GM18870 (cell line): Measurements from ENCODE around the gene TPSG1.
"Not testable (repeated sequence)": the region's sequence is repeated elsewhere in the genome, so short reads cannot be mapped to it uniquely, and the experiment has no call there.

Experiments
- ATAC-seq: cut with Tn5 transposase; IDR thresholded peaks from one replicate; pipeline ENCODE4 v1.9.1; 2021; ENCODE audit warnings: moderate library complexity; ENCODE audit not compliant: unreplicated experiment

TPSG1 gene

GRCh38 chr16:1257561-1258224 is 32.6 kb upstream of the TPSG1 start:
- ATAC-seq: no peak

DNA sequence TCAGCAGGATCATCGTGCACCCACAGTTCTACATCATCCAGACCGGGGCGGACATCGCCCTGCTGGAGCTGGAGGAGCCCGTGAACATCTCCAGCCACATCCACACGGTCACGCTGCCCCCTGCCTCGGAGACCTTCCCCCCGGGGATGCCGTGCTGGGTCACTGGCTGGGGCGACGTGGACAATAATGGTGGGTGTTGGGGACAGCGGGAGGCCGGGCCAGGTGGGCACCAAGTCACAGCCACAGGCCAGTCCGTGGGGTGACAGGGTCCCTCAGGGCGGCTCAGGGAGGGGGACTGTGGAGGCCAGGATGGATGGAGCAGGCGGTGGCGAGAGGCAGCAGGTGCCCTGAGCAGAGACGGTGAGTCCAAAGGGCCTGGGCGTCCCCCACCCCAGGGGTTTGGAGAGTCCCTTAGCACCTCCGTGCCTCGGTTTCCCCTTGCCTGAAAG is 31.8 kb upstream of the TPSG1 start:
- no peak for ATAC-seq

GRCh38 chr16:1256296-1256873 is 31.3 kb upstream of the TPSG1 start:
- ATAC-seq: not testable (repeated sequence)

DNA sequence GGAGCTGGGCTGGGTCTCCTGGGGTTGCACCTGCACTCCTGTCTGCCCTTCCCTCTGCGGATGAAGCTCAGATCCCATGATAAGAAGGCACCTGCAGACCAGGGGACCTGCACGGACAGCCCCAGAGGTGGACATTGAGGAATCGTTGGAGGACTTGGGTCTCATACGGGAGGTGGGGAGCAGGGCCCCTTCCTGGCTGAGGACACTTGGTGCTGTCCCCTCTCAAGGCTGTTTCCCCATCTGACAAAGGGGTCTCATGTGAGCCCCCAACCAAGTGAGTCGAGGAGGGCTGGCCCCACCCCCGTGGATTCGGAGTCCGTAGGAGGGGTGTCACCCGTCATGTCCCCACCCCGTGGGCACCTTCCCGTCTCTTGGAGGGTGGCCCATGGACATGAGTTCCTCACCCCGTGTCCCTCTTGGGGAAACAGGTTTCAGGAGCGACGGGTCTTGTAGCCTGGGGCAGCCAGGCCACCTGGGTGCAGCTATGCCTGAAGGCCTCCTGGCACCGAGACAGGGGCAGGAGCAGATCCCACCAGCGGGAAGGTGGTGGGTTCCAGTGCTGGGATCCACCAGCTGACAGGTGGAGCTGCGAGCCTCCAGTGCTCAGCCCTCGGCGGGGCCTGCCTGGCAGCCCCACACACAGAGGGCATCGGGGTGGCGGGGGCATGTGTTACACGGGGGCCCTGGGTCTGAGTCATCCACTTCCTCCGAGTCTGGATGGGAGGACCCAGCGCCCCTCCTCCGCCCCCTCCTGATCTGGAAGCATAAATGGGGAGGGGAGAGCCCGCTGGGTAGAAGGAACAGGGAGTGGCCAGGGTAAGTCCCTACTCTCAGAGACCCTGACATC is 30.4 kb upstream of the TPSG1 start, which contains the start of gene TPSD1:
Gene TPSD1 (plus strand): TSS at position 794 of the 847 bp plus-strand sequence. CDS start 212 bp downstream, outside the sequence.
- ATAC-seq: not testable (repeated sequence)

DNA sequence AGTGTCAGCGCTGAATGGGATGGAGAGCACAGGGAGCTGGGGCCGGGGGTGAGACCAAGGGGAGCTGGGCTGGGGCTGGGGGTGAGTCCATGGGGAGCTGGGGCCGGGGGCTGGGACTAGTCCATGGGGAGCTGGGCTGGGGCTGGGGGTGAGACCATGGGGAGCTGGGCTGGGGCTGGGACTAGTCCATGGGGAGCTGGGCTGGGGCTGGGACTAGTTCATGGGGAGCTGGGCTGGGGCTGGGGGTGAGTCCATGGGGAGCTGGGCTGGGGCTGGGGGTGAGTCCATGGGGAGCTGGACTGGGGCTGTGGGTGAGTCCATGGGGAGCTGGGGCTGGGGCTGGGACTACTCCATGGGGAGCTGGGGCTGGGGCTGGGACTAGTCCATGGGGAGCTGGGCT is 29.8 kb upstream of the TPSG1 start:
- not testable (repeated sequence) for ATAC-seq

DNA sequence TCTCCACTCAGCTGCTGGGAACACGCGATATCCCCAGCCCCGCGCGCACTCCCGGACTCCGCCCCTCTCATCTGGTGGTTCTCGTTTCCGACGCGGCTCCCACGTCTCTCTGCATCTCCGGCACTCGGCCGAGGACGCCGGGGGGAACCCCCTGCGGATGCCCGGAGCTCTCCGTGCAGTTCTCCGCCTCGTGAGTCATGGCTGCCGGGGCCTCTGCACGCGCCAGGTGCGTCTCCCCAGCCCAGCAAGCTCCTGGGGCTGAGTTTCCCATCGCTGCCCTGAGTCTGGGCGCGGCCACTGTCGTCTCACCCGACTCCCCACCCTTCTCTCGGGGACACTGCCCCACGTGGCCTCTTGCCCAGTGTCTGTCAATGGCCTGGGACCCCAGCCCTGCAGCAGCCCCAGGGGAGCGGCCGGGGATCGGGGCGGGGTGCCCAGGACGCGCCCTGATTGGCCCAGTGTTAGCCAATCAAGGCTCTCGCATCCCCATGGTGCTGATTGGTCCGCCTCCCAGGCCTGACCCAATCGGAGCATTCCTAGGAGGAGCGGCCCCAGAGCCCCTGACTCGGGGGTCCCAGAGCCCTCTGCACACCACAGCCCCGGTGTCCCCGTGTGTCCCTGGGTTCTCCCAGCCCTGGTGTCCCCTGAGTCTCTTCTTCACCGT is 28.8 kb upstream of the TPSG1 start:
- not testable (repeated sequence) for ATAC-seq

- not testable (repeated sequence) for ATAC-seq
These were observed 24.1 kb upstream of the TPSG1 start for GRCh38 chr16:1249031-1249755.

DNA sequence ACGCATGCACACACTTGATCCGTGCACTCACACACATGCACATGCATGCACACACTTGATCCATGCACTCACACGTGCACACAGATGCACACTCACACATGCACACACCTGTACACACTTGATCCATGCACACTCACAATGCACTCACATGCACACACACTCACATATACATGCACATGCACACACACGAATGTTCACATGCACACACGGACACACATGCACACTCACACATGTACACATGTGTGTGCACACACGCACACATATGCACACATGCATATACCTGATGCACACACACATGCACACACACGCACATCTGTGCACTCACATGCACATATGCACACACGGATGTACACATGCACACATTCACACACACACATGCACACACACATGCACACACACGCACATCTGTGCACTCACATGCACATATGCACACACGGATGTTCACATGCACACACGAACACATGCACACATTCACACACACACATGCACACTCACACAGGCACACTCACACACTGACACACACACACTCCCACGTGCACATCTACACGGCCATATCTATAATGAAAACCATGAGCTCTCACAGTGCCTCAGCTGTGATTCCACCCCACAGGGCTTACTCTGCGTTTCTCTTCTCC is 23.0 kb upstream of the TPSG1 start:
- ATAC-seq: not testable (repeated sequence)

GRCh38 chr16:1245452-1246020 is 20.5 kb upstream of the TPSG1 start:
- no peak for ATAC-seq

- no peak for ATAC-seq
These were observed 19.8 kb upstream of the TPSG1 start for GRCh38 chr16:1244881-1245280.

- not testable (repeated sequence) for ATAC-seq
These were observed 19.1 kb upstream of the TPSG1 start for GRCh38 chr16:1243907-1244850.

DNA sequence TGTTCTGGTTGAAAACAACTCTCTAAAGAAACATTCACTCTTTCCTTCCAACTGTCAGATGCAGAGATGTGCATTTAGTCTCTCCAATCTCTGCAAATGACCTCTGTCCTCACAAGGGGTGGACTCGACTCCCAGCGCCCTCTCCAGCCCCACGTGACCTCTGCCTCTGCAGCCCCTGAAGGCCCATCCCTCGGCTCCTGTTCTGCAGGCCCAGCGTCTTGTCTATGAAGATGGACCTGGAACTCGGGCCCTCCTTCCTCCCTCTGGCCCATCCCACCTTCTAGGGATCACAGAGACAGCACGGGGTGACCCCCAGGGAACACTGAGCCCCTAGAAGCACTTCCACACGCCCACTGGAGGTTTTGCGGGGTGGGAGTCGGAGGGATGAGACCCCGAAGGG is 18.3 kb upstream of the TPSG1 start:
- not testable (repeated sequence) for ATAC-seq

DNA sequence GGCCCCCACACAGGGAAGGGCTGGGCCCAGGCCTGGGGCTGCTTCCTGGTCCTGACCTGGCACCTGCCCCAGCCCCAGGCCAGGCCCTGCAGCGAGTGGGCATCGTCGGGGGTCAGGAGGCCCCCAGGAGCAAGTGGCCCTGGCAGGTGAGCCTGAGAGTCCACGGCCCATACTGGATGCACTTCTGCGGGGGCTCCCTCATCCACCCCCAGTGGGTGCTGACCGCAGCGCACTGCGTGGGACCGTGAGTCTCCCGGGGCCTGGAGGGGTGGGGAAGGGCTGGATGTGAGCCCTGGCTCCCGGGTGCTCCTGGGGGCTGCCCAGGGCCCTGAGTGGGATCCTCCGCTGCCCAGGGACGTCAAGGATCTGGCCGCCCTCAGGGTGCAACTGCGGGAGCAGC is 16.0 kb upstream of the TPSG1 start:
- not testable (repeated sequence) for ATAC-seq

DNA sequence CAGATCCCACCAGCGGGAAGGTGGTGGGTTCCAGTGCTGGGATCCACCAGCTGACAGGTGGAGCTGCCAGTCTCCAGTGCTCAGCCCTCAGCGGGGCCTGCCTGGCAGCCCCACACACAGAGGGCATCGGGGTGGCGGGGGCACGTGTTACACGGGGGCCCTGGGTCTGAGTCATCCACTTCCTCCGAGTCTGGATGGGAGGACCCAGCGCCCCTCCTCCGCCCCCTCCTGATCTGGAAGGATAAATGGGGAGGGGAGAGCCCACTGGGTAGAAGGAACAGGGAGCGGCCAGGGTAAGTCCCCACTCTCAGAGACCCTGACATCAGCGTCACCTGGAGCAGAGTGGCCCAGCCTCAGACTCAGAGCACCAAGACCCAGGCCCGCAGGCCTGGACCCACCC is 15.4 kb upstream of the TPSG1 start, which contains the start of gene TPSAB1:
Gene TPSAB1 (plus strand): TSS at position 270 of the 400 bp plus-strand sequence. CDS start 234 bp downstream, outside the sequence.
- ATAC-seq: not testable (repeated sequence)

- not testable (repeated sequence) for ATAC-seq
These were observed 14.5 kb upstream of the TPSG1 start for GRCh38 chr16:1239575-1239974.

GRCh38 chr16:1238909-1239308 is 13.8 kb upstream of the TPSG1 start:
- ATAC-seq: not testable (repeated sequence)

DNA sequence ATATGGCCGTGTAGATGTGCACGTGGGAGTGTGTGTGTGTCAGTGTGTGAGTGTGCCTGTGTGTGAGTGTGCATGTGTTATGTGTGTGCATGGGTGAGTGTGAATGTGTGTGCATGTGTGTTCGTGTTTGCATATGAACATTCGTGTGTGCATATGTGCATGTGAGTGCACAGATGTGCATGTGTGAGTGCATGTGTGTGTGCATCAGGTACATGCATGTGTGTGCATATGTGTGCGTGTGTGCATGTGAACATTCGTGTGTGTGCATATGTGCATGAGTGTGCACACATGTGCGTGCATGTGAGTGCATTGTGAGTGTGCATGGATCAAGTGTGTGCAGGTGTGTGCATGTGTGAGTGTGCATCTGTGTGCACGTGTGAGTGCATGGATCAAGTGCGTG is 12.9 kb upstream of the TPSG1 start:
- ATAC-seq: no peak

- not testable (repeated sequence) for ATAC-seq
These were observed 11.6 kb upstream of the TPSG1 start for GRCh38 chr16:1236659-1237058.
